HS-5 (cell line): ENCODE data around the gene KAZALD1.

Experiments
- DNase-seq: peaks from one replicate; pipeline ENCODE4 v3.0.0-alpha.2; 2012; ENCODE audit warnings: low read depth

Gene KAZALD1

DNA sequence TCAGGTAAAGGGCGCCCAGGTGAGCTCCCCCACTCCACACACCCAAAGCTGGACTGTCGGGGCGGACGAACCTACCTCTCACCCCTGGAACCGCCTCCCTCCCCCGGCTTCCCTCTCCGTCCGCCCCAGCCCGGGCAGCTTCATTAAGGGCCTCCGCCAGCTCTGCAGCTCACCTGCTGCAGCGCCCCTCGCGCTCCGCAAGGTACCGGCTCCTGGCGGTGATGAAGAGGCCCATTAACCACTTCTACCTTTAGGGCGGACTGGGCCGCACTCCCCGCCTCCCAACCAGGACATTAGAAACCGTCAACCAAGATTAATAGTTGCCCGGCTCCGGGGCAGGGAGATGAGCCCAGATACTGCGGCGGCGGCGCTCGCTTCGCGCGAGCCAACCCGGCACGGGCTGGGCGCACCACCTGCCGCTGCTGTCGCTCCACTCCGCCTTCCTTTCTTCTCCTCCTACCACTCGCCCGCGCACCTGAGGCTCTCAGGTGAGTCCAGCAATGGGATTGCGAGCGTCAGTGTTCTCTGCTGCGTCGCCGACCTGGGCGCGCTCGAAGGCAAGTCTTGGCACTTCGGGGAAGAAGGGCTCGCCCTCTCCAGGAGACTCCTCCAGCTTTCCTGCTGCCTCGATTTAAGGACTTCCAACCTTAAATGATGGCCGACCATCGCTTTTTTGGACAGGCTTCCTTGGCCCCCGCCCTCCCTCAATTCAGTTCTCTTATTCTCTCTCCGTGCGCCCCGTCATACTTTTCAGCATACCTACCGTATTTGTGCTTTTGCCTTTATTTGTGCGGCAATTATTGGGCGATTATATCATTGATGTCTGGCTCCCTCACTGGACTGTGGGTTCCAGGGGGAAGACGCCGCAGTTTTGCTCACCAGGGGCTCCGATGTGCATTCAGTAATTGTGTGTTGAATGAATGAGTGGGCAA lies 13.6 kb upstream of the KAZALD1 start:
- DNase-seq = no peak

DNA sequence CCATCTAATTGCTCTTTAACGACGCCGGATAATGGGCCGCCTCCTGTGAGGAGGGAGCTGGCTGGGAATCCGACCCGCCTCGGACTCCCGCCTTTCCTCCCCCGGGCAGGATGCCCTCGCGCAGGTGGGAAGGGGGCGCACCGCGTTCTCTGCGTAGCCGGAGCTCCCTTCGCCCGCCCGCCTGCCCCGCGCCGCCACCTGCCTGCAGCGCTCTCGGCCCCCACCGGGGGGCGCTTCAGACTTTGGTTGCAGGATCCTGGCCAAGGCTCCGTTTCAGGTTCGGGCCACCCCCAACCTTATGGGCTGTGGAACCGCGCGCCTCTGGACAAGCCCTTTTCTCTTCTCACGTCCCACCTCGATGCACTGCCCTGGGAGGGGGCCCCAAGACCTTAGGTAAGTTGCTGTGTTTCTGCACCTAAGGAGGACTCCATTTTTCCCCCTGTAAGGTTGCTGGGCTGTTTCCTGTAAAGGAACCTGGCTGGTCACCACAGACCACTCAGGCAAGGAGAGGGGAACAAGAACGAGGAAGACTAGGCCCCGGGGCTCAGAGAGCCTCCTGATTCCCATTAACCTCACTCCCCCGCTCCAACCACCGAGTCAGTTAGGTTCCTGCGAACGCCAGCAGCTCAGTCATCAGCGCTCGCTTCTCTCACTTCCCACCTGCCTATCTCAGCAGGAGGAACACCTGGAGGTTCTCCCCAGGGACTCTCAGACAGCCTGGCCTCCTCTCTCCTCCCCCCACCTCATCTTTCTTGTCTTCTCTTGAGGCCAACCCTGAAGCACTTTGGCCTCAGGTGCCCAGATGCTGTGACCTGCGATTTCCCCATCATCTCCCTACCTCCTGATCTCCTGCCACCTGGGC lies 11.3 kb upstream of the KAZALD1 start:
- DNase-seq = no peak

GRCh38 chr10:101052285-101052684 lies 9.5 kb upstream of the KAZALD1 start:
- no peak for DNase-seq

GRCh38 chr10:101053516-101053915 lies 8.3 kb upstream of the KAZALD1 start:
- DNase-seq = no peak

DNA sequence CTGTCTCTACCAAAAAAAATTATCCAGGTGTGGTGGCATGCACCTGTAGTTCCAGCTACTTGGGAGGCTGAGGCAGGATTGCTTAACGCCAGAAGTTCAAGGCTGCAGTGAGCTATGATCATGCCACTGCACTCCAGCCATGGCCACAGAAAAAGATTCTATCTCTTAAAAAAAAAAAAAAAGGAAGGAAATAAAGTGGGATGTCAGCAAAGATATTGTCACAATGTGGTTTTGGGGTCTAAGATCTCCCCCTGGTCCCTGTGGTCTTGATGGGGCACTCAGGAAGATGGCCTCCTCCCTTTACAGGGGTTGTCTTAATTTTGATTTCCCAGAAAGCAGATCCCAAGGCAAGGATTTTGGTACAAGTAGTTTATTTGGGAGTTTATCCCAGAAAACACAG lies 7.4 kb upstream of the KAZALD1 start:
- no peak for DNase-seq

DNA sequence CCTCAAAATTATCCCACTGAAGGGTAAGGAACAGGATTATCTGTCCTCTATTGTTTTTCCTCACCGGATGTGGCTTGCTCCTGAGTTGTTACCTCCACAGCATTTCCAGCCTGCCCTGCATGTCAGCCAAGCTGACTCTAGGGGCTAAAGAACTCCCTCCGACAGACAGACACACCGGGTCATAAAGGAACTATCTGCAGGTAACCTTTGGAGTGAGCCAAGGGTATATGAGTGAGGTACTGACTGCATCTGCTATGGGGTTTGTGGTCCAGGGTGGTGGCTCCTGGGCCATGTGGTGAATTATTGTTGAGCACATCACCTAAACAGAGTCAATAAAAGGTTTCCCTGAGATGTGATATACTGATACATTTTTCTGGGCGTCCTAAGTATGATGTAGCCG lies 6.9 kb upstream of the KAZALD1 start:
- DNase-seq = no peak

DNA sequence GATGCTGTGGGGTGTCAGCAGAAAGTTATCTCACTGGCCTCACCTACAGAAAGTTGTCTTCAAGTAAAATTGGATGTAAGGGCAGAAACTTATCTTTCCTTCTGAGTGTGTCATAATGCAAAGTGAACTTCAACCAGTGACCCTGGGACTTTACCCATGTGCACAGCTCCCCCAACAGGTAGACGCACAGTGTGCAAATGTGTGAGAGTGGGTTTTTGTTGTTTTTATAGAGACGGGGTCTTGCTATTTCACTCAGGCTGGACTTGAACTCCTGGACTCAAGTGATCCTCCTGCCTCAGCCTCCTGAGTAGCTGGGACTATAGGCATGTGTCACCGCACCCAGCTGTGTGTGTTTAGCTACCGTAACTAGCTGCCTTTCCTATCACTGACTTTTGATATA lies 6.4 kb upstream of the KAZALD1 start:
- no peak for DNase-seq

DNA sequence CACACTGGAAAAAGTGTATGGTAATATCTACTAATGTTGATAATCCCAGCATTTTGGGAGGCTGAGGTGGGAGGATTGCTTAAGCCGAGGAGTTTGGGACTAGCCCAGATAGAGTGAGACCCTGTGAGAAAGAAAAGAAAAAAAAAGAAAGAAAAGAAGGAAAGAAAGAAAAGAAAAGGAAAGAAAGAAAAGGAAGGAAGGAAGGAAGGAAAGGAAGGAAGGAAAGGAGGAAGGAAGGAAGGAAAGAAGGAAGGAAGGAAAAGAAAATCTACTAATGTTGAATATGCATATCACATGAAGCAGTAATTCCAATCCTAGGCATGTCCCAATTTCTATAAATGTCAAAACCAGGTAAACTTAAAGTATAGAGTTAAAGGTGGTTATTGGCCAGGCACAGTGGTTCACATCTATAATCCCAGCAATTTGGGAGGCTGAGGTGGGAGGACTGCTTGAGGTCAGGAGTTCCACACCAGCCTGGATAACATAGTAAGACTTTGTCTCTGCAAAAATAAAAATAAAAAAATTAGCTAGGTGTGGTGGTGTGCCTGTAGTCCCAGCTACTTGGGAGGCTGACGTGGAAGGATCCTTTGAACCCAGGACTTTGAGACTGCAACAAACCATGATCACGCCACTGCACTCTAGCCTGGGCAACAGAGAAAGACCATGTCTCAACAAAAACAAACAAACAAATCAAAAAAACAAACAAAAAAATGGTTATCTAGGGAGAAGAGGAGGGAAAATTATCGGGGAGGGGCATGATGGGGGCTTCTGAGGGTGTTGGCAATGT lies 5.2 kb upstream of the KAZALD1 start:
- DNase-seq = no peak

DNA sequence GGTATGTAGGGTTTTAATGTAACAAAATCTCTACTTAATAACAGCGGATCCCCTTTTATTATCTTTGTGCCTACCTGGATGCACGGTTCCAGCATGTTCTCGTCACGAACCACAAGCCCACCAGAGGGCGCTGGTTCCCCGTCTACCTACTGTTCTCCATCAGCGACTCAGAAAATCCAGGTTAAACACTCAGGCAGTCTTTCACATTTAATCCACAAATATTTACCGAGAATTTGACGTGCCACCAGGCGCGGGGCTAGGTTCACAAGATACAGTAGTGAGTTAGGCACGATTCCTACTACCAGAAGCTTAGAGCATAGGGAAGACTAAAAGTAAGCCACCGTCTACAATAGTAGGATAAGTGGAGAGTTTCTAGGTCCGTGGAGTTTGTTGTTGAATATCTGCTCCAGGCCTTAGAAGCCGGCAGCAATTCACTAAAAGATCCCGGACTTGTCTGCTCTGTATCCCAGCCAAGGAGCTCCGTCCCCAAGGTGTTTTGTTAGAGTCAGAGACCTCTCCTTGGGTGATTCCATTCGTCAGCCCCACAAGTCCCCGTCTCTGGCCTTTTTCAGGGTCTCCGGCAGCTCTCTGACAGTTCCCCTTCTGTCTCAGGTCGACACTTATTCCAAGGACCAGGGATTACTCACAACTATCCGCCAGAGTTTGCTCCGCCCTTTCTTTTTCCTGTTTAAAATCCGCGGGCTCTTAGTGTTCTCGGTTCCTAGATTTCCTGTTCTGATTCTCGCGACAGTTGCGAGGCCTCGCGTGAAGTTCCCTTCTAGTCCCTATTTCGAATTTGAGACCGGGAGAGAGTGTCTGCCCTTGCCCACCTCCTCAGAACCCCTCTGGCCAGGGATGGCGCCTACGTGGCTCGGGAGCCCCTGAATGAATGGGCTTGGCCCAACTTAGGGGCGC lies 1.5 kb upstream of the KAZALD1 start:
- DNase-seq = peak; percentile 95

DNA sequence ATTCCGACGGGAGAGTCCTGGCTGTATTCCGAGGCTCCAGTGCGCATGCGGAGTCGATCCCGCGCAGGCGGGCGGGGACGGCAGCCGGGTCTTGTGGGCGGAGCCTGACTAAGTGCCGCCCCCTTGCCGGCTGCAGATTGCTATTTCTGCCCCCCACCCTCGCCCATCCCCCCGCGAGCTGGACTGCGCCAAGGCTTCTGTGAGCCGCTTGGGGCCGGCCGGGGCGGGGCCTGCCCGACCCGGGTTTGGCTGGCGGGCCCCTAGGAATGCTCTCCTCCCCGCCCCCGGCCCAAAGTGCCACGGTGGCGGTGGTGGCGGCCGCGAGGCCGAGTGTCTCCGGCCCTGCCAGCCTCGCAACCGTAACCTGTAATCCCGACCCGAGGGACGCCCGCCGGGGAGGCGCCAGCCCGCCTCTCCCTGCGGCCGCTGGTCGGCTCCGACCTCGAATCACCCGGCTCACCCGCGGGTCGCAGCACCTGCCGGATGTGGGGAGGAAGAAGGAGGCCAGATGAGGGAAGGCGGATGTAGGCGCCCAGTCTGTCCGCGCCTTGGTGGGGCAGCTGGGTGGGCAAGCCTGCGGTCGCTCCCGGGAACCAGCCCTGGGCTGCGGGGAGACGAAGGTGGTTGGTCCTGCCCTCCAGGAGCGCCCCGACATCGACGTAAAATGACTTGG lies 702 bp upstream of the KAZALD1 start:
- DNase-seq = no peak

- no peak for DNase-seq
Observed at GRCh38 chr10:101062232-101063049, 652 bp downstream of the KAZALD1 start.

DNA sequence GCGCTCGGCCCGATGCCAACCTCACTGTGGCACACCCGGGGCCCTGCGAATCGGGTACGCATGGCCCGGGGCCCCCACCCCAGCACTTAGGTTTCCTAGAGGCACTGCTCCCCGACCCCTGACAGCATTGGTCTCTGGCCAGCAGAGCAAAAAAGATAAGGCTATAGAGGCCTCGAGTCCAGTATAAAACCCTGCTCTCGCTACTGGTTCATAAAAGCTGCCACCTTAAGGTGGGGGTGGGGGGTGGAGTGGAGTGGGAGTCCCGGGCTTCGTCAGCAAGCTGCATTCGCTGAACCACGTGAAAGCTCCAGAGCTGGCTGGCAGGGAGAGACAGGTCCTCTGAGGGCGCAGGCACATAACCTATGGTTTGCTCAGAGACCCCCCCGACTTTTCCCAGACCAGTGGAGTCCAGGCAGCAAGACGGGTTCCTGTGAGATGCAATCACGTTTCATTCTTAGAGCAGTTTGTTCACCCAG lies 1.3 kb downstream of the KAZALD1 start:
- DNase-seq = no peak

DNA sequence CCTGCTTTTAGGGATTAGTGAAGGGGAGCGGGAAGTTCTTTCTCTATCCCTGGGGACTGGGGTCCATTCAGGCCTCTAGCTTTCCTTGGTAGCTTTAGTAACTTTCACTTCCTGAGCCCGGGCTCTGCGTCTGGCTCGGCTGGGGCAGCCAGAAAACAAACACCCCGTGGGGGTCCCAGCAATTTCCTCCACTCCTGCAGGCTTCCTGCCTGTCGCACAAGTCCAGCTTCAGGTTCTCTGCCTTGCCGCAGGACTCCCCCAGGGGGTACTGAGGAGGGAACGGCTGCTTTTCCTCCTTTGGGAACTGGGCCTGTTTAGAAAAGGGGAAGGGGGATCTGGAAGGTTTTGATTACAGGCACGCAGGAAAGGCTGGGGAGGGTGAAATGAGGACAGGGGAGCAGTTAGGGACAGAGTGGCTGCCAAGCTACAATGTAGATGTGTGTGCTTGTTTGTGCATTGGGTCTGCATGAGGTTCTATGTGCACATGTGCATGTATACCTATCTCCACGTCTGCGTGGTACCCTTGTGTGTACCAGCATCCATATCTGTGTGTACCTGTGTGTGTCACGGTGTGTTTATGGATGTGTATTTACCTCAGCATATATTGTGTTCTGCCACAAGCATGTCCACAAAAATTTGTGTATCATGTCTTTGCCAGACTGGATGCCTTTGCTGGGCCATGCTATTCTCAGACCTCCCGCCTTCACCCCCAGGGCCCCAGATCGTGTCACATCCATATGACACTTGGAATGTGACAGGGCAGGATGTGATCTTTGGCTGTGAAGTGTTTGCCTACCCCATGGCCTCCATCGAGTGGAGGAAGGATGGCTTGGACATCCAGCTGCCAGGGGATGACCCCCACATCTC lies 2.0 kb downstream of the KAZALD1 start:
- no peak for DNase-seq

DNA sequence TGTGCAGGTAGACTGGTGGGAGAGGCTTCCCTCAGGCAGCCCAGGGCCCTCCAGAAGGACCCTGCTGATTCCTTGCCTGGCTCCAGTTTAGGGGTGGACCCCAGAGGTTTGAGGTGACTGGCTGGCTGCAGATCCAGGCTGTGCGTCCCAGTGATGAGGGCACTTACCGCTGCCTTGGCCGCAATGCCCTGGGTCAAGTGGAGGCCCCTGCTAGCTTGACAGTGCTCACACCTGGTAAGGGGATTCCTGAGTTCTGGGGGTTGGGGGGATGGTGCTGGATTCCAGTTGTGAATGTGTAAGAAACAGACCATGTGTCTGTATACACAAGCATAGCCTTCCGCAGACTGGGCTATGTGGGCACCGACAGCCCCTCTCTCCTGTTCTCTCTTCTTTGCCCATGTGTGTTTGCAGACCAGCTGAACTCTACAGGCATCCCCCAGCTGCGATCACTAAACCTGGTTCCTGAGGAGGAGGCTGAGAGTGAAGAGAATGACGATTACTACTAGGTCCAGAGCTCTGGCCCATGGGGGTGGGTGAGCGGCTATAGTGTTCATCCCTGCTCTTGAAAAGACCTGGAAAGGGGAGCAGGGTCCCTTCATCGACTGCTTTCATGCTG lies 2.7 kb downstream of the KAZALD1 start:
- DNase-seq = no peak

- DNase-seq = no peak
Observed at GRCh38 chr10:101065481-101066145, 3.8 kb downstream of the KAZALD1 start.

- no peak for DNase-seq
Observed at GRCh38 chr10:101066146-101066895, 4.5 kb downstream of the KAZALD1 start.

GRCh38 chr10:101066896-101067355 lies 5.1 kb downstream of the KAZALD1 start:
- no peak for DNase-seq
